HUES64 (cell line): Measurements from ENCODE around the gene HBE1.
"Not testable (repeated sequence)": the region's sequence is repeated elsewhere in the genome, so short reads cannot be mapped to it uniquely, and the experiment has no call there.

Experiments
- H3K27ac ChIP-seq: 2 replicates; pipeline ENCODE4 v1.7.0; 2013; ENCODE audit warnings: low read depth, low read length, inconsistent platforms
- H3K27me3 ChIP-seq: 2 replicates; pipeline ENCODE4 v1.6.1; 2013; ENCODE audit warnings: mild to moderate bottlenecking, low read length; ENCODE audit not compliant: insufficient read depth
- H3K36me3 ChIP-seq: 2 replicates; pipeline ENCODE4 v1.6.1; 2013; ENCODE audit warnings: mild to moderate bottlenecking, low read length; ENCODE audit not compliant: insufficient read depth
- H3K4me1 ChIP-seq: 2 replicates; pipeline ENCODE4 v1.6.1; 2013; ENCODE audit warnings: mild to moderate bottlenecking, low read length, moderate library complexity; ENCODE audit not compliant: insufficient read depth
- H3K4me3 ChIP-seq: 2 replicates; pipeline ENCODE4 v1.5.1; 2013; ENCODE audit warnings: mild to moderate bottlenecking, low read length, moderate library complexity
- H3K9ac ChIP-seq: 2 replicates; pipeline ENCODE4 v1.6.1; 2013; ENCODE audit warnings: mild to moderate bottlenecking, low read depth, low read length
- H3K9me3 ChIP-seq: 2 replicates; pipeline ENCODE4 v1.6.1; 2013; ENCODE audit warnings: low read depth, low read length; ENCODE audit not compliant: insufficient read depth
- WGBS: fragments of 150-250, 120-280 bp; methylation state at CpG from one replicate; pipeline ENCODE4 v1.1.7; 2013; ENCODE audit warnings: missing lambda C conversion rate; 5-methylcytosine and 5-hydroxymethylcytosine counted together

HBE1 gene

DNA sequence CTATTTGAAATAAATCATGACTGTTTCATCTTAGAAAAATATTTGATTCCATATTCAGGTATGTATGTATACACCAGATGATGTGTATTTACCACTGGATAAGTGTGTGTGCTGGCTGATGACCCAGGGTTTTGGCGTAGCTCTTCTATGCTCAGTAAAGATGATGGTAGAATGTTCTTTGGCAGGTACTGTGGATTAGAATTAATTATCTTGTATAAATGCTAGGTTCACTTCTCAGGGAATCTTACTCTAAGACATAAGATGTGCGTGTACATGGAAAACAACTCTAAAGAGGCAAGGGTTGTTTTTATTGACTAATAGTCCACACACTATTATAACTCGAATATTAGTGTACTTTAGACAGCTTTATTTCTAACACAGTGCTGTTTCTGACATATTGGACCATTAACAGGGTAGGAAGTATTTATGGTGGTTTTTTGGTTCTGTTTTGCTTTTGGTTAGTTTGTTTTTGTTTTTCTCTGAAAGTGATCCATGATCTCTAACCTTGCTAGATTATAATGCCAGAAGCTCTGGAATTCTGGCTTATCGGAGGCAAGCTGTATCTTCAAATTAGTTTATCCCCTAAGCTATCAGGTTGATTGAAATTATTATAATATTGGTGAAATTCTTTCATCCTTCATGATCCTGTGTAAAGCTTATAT lies 19.1 kb downstream of the HBE1 start:
- no peak overlapping the region for H3K9ac ChIP-seq
- H3K36me3 ChIP-seq, result no peaks in the 10 kb centered on the region
- no peaks in the 10 kb centered on the region for H3K27me3 ChIP-seq
- H3K4me3 ChIP-seq, result no peak overlapping the region
- H3K27ac ChIP-seq, result no peak overlapping the region
- no peaks in the 10 kb centered on the region for H3K4me1 ChIP-seq
- WGBS, result 98% methylated on average over 3 of the region's 4 CpGs
- H3K9me3 ChIP-seq, result no peaks in the 10 kb centered on the region

DNA sequence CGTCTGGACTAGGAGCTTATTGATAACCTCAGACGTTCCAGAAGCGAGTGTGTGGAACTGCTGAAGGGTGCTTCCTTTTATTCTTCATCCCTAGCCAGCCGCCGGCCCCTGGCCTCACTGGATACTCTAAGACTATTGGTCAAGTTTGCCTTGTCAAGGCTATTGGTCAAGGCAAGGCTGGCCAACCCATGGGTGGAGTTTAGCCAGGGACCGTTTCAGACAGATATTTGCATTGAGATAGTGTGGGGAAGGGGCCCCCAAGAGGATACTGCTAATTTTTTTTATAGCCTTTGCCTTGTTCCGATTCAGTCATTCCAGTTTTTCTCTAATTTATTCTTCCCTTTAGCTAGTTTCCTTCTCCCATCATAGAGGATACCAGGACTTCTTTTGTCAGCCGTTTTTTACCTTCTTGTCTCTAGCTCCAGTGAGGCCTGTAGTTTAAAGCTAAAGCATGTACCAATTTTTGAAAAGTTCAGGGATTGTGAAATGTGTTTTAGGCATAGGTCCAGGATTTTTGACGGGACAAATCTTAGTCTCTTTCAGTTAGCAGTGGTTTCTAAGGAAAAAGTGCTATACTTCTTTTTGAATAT lies 19.8 kb downstream of the HBE1 start, which contains the start of gene HBG1:
Gene HBG1 (minus strand): TSS at position 51 of the 590 bp plus-strand sequence. CDS start 53 bp downstream, outside the sequence.
- not testable (repeated sequence) for H3K9me3 ChIP-seq, H3K4me1 ChIP-seq, H3K27me3 ChIP-seq, H3K9ac ChIP-seq, H3K36me3 ChIP-seq, H3K4me3 ChIP-seq, H3K27ac ChIP-seq
- 96% methylated on average over 3 of the region's 9 CpGs for WGBS

DNA sequence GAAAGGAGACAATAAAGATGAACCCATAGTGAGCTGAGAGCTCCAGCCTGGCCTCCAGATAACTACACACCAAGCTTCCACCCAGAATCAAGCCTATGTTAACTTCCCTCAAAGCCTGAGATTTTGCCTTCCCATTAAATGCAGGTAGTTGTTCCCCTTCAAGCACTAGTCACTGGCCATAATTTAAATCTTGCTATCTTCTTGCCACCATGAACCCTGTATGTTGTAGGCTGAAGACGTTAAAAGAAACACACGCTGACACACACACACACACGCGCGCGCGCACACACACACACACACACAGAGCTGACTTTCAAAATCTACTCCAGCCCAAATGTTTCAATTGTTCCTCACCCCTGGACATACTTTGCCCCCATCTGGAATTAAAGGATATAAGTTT lies 21.2 kb downstream of the HBE1 start:
- H3K9ac ChIP-seq, result not testable (repeated sequence)
- WGBS, result 86% methylated on average over 2 of the region's 7 CpGs

DNA sequence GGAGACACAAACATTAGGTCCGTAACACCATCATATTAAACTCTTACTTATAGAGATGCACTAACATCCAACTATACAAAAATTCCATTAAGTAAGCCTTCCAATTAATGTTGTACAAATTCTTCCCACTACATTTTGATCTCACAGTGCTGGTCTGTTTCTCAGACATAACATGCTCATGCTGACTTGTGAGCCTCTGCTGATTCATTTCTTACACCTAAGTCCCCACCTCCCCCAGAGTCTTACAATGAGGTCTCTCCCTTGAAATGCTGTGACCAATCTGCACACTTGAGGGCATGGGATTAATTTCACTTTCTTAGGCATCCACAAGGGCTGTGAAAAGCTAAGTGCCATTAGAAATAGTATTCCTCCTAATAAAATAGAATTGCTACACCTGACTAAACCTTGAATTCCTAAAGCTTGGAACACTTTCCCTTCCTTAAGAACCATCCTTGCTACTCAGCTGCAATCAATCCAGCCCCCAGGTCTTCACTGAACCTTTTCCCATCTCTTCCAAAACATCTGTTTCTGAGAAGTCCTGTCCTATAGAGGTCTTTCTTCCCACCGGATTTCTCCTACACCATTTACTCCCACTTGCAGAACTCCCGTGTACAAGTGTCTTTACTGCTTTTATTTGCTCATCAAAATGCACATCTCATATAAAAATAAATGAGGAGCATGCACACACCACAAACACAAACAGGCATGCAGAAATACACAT lies 22.1 kb downstream of the HBE1 start:
- H3K4me3 ChIP-seq, result no peak overlapping the region
- H3K36me3 ChIP-seq, result no peaks in the 10 kb centered on the region
- H3K27me3 ChIP-seq, result no peaks in the 10 kb centered on the region
- no peaks in the 10 kb centered on the region for H3K9me3 ChIP-seq
- no peak overlapping the region for H3K27ac ChIP-seq
- H3K9ac ChIP-seq, result no peak overlapping the region
- WGBS, result 91% methylated on average over 3 of the region's 3 CpGs
- no peaks in the 10 kb centered on the region for H3K4me1 ChIP-seq

More for the DNA sequence above, 21.2 kb downstream of the HBE1 start:
- not testable (repeated sequence) for H3K27ac ChIP-seq, H3K27me3 ChIP-seq, H3K36me3 ChIP-seq, H3K9me3 ChIP-seq, H3K4me3 ChIP-seq, H3K4me1 ChIP-seq

DNA sequence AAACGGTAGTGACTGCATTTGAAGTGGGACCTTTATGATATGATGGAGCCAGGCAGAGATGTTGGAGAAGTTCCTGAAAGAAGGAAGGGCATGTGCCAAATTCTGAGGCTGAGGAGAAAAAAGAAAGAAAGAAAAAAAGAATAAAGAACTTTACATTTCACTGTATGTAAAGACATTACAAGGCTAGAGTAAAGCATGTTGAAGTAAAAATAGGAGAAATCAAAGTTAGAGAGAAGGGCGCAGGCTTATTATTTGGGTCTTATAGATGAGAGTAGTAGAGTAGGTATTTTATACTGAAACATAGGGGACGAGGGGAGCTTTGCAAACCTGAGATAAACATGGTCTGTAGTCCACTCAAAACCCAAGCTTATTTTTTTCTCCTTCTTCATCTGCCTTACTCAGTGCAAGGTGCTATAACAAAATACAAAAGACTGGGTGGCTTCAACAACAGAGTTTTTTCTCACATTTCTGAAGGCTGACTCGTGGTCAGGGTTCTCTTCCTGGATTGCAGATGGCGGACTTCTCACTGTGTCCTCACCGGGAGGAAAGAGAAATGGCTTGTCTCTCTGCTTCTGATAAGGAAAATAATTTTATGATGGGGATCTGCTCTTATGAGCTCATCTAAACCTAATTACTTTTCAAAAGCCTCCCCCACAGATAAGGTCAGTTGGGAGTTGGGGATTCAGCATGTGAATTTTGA lies 22.8 kb downstream of the HBE1 start:
- 95% methylated on average over 6 of the region's 6 CpGs for WGBS
- no peak overlapping the region for H3K9ac ChIP-seq
- no peaks in the 10 kb centered on the region for H3K27me3 ChIP-seq
- H3K27ac ChIP-seq, result no peak overlapping the region
- H3K9me3 ChIP-seq, result no peaks in the 10 kb centered on the region
- H3K4me3 ChIP-seq, result no peak overlapping the region
- no peaks in the 10 kb centered on the region for H3K36me3 ChIP-seq
- H3K4me1 ChIP-seq, result no peaks in the 10 kb centered on the region

DNA sequence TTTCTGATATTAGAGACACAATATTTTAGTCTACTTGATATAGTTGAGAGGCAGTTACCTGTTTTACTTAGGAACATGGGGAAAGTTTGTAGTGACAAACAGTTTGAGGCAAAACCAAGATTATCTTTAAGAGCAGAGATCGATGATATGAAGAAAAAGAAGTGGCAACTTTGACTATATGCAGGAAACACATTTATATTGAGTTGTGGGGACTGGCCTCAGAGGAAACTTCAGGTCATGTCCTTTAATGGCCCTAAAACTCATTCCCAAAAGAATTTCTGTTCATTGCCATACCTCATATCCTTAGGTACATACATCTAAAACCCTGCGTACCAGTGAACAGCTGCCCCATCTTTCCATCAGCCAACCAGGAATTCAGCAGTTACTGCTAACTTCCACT lies 24.6 kb downstream of the HBE1 start:
- WGBS, result 93% methylated on average over 2 of the region's 2 CpGs
- Histone ChIP-seq H3K9me3 (no peaks in the 10 kb centered on the region), H3K27me3 (no peaks in the 10 kb centered on the region), H3K36me3 (no peaks in the 10 kb centered on the region), H3K9ac (no peak overlapping the region), H3K4me3 (no peak overlapping the region), H3K4me1 (no peaks in the 10 kb centered on the region), H3K27ac (no peak overlapping the region)

DNA sequence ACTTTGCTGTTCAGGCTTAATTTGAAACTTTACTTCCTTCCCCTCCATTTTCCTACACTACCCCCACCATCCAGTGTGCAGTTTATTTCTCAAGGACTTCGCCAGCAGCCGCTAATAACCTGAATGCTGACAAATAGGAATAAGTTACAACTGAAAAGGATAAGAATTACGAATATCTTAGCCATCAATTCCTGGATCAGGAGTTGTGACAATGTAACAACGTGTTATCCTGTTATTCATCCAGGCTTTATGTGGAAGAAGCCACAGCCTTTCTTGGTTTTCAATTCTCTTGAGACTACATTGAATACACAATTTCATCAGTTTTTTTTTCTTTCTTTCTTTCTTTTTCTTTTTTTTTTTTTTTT lies 25.9 kb downstream of the HBE1 start:
- Histone ChIP-seq H3K4me3 (no peak overlapping the region), H3K4me1 (no peaks in the 10 kb centered on the region), H3K27ac (no peak overlapping the region), H3K9ac (no peak overlapping the region), H3K27me3 (no peaks in the 10 kb centered on the region), H3K9me3 (no peaks in the 10 kb centered on the region), H3K36me3 (no peaks in the 10 kb centered on the region)
- WGBS, result 94% methylated on average over 4 of the region's 4 CpGs

DNA sequence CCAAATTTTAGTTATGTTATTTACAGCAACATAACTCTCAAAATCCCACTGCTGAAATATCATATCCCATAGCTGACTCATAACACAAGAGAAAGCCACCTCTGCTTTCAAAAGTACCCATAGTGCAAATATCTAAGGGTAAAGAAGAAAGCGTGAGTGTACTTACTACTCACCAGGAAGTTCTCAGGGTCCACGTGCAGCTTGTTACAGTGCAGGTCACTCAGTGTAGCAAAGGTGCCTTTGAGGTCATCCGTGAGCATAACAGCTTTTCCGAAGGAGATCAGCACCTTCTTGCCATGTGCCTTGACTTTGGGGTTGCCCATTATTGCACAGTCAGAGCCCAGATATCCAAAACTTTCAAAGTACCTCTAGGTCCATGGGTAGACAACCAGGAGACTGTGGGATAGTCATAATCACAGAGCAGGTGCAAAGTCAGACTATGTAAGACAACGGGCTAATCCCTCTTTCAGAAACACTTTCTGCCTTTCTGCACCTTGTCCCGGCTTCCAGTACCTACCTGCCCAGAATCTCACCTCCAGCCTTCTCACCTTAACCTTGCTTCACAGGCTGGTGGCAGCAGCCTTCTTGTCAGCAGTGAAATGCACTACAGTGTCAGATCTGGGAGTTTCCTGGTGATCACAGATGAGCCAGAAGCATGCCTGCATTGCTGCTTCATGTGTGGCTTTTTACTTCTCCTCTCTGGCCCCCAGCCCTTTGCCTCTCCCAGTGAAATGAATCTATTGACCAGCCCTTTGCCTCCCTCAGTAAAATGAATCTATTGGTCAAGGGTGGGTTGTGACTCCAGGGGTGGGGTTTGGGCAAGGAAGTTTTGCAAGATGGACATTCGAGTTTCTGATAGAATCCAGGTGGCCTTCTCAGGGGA lies 26.6 kb downstream of the HBE1 start:
- Histone ChIP-seq H3K36me3 (no peaks in the 10 kb centered on the region), H3K27me3 (no peaks in the 10 kb centered on the region), H3K27ac (no peak overlapping the region), H3K4me3 (no peak overlapping the region), H3K9me3 (no peaks in the 10 kb centered on the region), H3K4me1 (no peaks in the 10 kb centered on the region), H3K9ac (no peak overlapping the region)
- 92% methylated on average over 7 of the region's 7 CpGs for WGBS

DNA sequence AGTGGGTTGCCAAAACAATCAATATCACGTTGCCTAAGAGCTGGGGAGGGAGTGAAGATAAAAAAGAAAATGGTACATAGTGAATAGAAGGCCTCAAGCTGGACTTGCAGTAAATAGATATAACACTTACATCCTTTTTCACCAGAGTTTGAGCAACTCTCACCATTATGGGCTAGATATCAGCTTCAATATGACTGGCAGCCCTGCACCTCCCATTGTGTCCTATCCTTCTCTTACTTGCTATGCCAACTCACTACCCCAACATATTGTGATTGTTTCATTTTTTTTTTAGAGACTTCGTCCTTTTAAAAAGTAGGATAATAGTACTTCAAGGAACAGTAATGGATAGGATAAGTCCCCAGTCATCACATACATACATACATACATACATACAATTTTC lies 27.5 kb downstream of the HBE1 start:
- no peaks in the 10 kb centered on the region for H3K9me3 ChIP-seq
- H3K4me1 ChIP-seq, result no peaks in the 10 kb centered on the region
- 91% methylated on average over 1 of the region's 2 CpGs for WGBS
- H3K9ac ChIP-seq, result no peak overlapping the region
- H3K36me3 ChIP-seq, result no peaks in the 10 kb centered on the region
- H3K27me3 ChIP-seq, result no peaks in the 10 kb centered on the region
- no peak overlapping the region for H3K27ac ChIP-seq
- no peak overlapping the region for H3K4me3 ChIP-seq

DNA sequence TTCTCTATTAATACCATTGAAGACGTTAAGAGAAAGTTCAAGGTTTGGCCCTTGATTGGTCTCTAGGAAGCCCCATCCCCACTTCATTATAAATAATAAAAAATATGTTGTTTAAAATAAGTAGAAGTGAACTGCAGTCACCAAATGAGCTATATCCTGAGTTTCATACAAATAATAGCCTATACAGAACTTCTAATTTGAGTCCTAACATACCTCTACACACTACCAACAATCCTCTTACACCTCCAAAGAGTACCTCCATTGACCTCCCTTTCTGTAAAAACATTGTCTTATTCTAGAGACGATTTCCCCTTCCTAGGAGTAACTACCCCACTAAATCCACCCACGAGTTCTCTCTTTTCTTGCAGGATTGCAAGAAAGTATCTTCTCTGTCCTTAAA lies 28.3 kb downstream of the HBE1 start:
- WGBS, result 90% methylated on average over 3 of the region's 3 CpGs
- no peak overlapping the region for H3K27ac ChIP-seq
- no peak overlapping the region for H3K9ac ChIP-seq
- no peaks in the 10 kb centered on the region for H3K36me3 ChIP-seq
- H3K27me3 ChIP-seq, result no peaks in the 10 kb centered on the region
- no peaks in the 10 kb centered on the region for H3K4me1 ChIP-seq
- H3K9me3 ChIP-seq, result no peaks in the 10 kb centered on the region
- no peak overlapping the region for H3K4me3 ChIP-seq
